Umbilical cord (tissue), 2 donors: ENCODE results near the gene LILRB3. TPM values are rescaled to one million over a fixed set of nuclear protein-coding genes. Genes with fewer than 3 reads are reported as not detected.
"Not testable (repeated sequence)": the region's sequence is repeated elsewhere in the genome, so short reads cannot be mapped to it uniquely, and the experiment has no call there.

Source experiments
- DNase-seq: peaks from one replicate; pipeline ENCODE4 v3.0.0-alpha.2; 2015; ENCODE audit warnings: low spot score
- total RNA-seq: library from RNA; depleted of rRNA; stranded (reverse); fragments of >200 nt; gene quantifications from one replicate; pipeline ENCODE4 v1.2.3, GENCODE V29; 2014; ENCODE audit warnings: low replicate concordance; ENCODE audit not compliant: insufficient read depth

LILRB3 gene
- total RNA-seq: 0.96 TPM

DNA sequence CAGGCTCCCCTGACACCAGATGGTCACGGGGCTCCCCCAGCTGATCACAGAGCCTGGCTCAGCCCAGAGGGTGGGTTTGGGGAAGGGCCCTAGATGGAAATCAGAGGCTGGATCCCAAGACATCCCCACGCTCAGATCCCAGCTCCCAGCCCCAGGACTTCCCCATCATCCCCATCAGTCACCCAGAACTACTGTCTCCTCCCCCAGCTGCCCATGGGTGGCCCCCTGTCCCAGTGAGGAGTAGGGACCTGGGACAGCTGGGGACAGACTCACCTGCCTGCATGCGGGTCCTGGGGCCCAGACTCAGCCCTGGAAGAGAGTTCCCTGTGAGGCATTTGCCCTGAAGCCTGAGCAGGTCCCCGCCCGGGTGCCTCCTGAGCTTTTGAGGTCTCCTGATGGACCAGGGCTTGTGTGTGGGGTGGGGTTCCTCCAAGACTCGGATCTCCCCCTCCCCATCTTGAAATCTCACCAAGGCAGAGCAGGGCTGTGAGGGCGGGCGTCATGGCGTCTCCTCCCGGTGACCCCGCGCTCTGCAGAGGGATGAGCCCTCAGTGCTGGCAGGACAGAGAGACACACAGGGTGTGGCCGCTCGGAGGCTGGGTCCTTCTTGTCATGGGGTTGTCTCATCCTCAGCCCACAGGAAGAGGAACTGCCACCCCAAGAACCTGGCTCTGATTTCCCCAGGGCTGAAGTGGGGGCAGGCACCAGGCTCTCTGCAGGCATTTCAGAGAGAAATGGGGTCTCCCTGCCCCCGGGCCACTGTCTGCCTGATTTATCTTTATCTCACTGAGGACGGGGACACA, at the start of gene LILRB3:
Gene LILRB3, minus strand, starts transcription at position 534 of the 803 bp plus-strand sequence. Its CDS starts 31 bp downstream, at position 503.
- DNase-seq: not testable (repeated sequence)

- DNase-seq: not testable (repeated sequence)
Measured at GRCh38 chr19:54272181-54272580, 49.4 kb upstream of the LILRB3 start.

GRCh38 chr19:54271587-54271986, 48.8 kb upstream of the LILRB3 start:
- DNase-seq: not testable (repeated sequence)

DNA sequence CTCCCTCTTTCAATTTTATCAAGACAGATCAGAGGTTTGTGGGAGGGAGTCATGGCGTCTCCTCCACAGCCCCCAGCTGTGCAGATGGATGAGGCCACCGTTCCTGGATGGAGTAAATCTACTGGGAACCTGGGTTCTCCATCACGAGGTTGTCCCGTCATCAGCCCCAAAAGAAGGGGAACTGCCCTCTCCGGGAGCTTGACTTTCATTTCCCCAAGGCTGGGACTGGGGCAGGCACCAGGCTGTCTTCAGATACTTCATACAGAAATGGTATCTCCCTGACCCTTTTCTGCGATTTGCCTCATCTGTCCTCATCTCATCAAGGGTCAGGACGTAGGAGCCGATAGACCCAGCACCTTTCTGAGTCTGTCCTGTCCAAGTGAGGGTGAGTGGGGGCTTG, 48.3 kb upstream of the LILRB3 start:
- DNase-seq: peak; percentile 13

DNA sequence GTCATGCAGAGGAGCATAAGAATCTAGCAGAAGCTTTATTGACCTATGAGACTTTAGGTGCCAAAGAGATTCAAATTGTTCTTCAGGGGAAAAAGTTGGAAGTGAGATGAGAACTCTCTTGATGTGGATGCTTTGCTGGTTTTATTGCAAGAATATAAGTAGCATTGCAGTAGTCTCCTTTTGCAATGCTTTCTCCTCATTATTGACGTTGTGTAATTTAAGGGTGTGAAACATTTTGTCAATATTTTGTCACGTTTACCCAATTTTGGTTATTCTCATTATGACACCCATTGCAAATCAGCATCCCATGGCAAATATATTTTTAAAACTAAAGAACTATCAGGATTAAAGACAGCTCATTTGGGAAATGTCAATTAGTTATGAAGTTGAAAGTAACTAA, 46.1 kb upstream of the LILRB3 start:
- DNase-seq: no peak

- DNase-seq: peak; percentile 55
Measured at GRCh38 chr19:54266133-54266532, 43.3 kb upstream of the LILRB3 start.

- DNase-seq: no peak
Measured at GRCh38 chr19:54262470-54262869, 39.7 kb upstream of the LILRB3 start.

DNA sequence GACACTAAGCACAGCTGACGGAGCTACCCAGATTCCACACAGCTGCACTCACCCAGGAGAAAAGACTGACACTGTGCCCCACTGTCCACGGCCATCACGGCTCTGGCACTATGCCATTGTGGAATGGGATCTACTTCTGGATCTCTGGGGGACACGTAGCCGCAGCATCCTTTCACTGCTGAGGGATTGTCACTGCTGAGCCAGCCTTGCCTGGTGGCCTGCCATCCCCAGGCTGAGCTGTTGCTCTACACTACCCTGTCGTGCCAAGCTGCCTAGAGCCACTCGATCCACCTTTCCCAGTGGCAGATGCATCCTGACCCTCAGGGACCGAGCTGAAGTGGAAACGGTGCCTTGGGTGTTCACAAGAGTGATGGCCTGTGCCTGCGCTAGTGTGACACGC, 39.3 kb upstream of the LILRB3 start:
- no peak for DNase-seq

- DNase-seq: no peak
Measured at GRCh38 chr19:54257116-54257480, 34.3 kb upstream of the LILRB3 start, which contains the start of gene LILRB5. LILRB5 (minus strand) TSS chr19:54257273; CDS start chr19:54257193, 80 bp downstream.

DNA sequence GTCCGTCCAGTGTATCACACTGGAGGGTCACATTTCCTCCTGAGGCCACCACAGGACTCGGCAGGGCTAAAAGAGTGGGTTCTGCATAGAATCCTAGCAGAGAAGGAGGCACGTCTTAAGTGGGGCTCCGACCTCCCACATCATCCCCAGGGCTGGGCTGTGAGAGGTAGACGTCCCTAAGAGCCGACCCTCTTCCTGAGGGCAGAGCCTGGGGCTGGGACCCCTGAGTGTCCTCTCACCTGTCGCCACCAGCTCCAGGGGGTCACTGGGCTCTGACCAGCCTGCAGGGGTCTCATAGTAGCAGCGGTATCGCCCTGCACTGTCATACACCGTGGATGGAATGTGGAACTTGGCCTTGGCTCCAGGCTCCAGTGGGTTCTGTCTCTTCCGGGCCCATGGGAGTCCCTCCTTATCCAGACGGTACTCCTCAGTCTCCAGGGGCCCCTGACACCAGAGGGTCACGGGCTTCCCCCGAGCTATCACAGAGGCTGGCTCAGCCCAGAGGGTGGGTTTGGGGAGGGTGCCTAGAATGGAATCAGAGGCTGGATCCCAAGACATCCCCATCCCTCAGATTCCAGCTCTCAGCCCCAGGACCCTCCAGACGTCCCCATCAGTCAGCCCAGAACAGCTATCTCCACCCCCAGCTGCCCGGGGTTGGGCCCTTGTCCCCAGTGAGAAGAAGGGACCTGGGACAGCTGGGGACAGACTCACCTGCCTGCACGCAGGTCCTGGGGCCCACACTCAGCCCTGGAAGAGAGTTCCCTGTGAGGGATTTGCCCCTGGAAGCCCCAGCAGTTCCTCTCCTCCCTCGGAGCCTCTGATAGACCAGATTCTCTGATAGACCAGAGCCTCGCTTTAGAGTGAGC, 33.7 kb upstream of the LILRB3 start:
- no peak for DNase-seq

DNA sequence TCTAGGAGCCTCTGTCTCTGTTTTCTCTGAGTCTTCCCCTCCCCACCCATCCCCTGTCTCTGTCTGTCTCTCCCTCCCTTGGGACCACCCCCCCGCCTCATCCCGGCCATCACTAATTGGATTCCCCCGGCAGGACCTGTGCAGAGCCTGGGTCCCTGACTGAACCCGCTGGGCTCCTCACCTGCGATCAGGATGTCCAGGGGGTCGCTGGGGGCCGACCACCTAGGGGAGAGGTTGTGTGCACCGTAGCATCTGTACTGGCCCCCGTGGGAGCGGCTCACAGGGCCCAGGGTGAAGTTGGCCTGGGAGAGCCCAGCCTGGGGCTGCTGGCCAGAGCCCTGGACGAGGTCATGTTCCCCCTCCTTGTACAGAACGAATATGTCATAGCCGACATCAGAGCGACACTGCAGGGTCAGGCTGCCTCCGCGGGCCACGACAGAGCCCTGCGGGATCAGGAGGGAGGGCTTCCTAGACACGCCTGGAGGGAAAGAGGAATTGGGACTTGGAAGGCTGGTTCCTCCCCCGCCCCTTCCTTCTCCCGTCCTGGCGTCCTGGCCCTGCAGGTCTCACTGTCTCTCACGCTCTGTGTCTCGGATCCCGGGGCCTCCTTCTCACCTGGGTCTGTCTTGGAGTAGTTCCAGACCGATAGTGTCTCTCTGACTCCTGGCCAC, 32.4 kb upstream of the LILRB3 start:
- DNase-seq: no peak

GRCh38 chr19:54254195-54254906, 31.5 kb upstream of the LILRB3 start:
- no peak for DNase-seq

GRCh38 chr19:54253331-54254194, 30.8 kb upstream of the LILRB3 start:
- no peak for DNase-seq

DNA sequence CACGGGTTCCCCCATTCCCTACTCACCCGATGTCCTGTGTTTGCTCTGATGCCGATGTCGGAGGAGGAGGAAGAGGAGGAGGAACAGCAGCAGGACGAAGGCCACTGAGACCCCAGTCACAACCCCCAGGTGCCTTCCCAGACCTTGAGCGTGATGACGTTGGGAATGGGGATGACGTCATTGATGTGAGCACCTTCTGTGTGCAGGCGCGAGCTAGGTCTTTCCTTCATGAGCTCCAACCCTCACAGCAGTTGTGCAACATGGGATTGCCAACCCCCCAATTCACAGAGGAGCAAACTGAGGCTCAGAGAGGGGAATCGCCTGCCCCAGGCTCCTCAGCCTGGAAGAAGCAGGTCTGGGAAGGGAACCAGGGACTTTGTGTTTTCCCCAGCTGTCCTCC, 30.0 kb upstream of the LILRB3 start:
- DNase-seq: no peak

DNA sequence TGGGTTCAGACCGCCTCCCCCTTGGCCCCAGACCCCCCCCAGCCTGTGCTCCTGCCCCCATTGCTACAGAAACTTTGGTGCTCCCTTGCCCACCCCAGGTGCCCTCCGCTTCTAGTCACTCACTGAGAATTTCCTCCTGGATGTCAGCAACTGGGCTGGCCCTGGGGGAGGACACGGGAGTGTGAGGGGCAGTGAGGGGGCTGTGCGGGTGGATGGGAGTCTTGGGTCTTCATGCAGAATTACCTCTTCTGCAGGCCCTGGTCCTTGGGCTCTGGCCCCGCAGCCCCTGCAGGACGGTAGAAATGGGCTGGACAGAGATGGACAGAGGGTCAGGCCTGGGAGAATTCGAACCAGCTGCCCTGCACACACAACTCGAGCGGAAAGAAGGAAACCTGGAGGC, 29.4 kb upstream of the LILRB3 start:
- DNase-seq: no peak

- DNase-seq: peak; percentile 42
Measured at GRCh38 chr19:54248016-54248601, 25.3 kb upstream of the LILRB3 start.

GRCh38 chr19:54247106-54247930, 24.5 kb upstream of the LILRB3 start:
- no peak for DNase-seq

DNA sequence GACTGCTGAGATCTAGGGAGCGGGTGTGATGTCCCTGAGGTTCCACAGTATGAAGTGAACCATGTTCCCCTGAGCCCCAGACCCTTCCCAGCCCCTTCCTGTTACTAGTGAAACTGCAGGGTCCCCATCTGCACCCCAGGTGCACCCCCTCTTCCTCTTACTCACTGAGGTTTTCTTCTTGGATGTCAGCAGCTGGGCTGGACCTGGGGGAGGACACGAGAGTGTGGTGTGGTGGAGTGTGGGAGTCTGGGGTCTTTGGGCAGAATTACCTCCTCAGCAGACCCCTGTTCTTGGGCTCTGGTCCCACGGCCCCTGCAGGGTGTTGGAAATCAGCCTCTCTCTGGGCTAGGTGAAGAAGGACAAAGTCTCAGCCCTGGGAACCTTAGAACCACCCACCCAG, 23.1 kb upstream of the LILRB3 start:
- no peak for DNase-seq

- not testable (repeated sequence) for DNase-seq
Measured at GRCh38 chr19:54243809-54244208, 21.0 kb upstream of the LILRB3 start.
